ENCODE data around the gene PRKCA.

Gene PRKCA

GRCh38 chr17:66733759-66734158 lies 431.3 kb downstream of the PRKCA start:
- Histone ChIP-seq H4K20me1 (ENCODE audit: control insufficient read depth, insufficient read depth, low read depth, low read length) (no peaks in the 10 kb centered on the region), H3K27ac (ENCODE audit: low read depth, low read length) (no peak overlapping the region), H3K9me2 (replicated peaks; ENCODE audit: control insufficient read depth, low read length) (no peaks in the 10 kb centered on the region), H3K9me3 (ENCODE audit: control insufficient read depth, insufficient read depth, low read length) (no peaks in the 10 kb centered on the region), H3K4me2 (ENCODE audit: low read length) (no peak overlapping the region), H3K27me3 (ENCODE audit: control insufficient read depth, low read length) (no peaks in the 10 kb centered on the region), H3K4me3 (ENCODE audit: low read length) (no peak overlapping the region), H3K79me2 (ENCODE audit: control insufficient read depth, low read length) (no peaks in the 10 kb centered on the region), H3K36me3 (ENCODE audit: control insufficient read depth, low read length) (no peaks in the 10 kb centered on the region), H3K4me1 (ENCODE audit: control insufficient read depth, low read length) (no peaks in the 10 kb centered on the region; the same call in 1 of the 2 replicates), H3F3A (ENCODE audit: control insufficient read depth, insufficient read depth) (no peaks in the 10 kb centered on the region)
- TF ChIP-seq CTCF (IDR thresholded peaks at IDR 0.05; ENCODE audit: low read depth, low read length, poor library complexity, severe bottlenecking) (no peak), EZH2phosphoT487 (IDR thresholded peaks at IDR 0.05; ENCODE audit: borderline replicate concordance, low read length) (no peak)

GRCh38 chr17:66734186-66734943 lies 432.0 kb downstream of the PRKCA start:
- no peaks in the 10 kb centered on the region for H3K36me3 ChIP-seq (ENCODE audit: control insufficient read depth, low read length)
- H3K4me2 ChIP-seq (ENCODE audit: low read length) = no peak overlapping the region
- no peaks in the 10 kb centered on the region for H3F3A ChIP-seq (ENCODE audit: control insufficient read depth, insufficient read depth)
- no peaks in the 10 kb centered on the region for H3K4me1 ChIP-seq (ENCODE audit: control insufficient read depth, low read length)
- H3K4me3 ChIP-seq (ENCODE audit: low read length) = no peak overlapping the region
- H3K27me3 ChIP-seq (ENCODE audit: control insufficient read depth, low read length) = no peaks in the 10 kb centered on the region
- no peaks in the 10 kb centered on the region for H3K9me2 ChIP-seq (replicated peaks; ENCODE audit: control insufficient read depth, low read length)
- TF ChIP-seq CTCF (IDR thresholded peaks at IDR 0.05; ENCODE audit: low read depth, low read length, poor library complexity, severe bottlenecking) (no peak), EZH2phosphoT487 (IDR thresholded peaks at IDR 0.05; ENCODE audit: borderline replicate concordance, low read length) (no peak)
- H3K9me3 ChIP-seq (ENCODE audit: control insufficient read depth, insufficient read depth, low read length) = no peaks in the 10 kb centered on the region
- H3K79me2 ChIP-seq (ENCODE audit: control insufficient read depth, low read length) = no peaks in the 10 kb centered on the region
- H4K20me1 ChIP-seq (ENCODE audit: control insufficient read depth, insufficient read depth, low read depth, low read length) = no peaks in the 10 kb centered on the region
- H3K27ac ChIP-seq (ENCODE audit: low read depth, low read length) = no peak overlapping the region

GRCh38 chr17:66737524-66737923 lies 435.1 kb downstream of the PRKCA start:
- Histone ChIP-seq H3K27ac (ENCODE audit: low read depth, low read length) (no peak overlapping the region), H3K27me3 (ENCODE audit: control insufficient read depth, low read length) (no peaks in the 10 kb centered on the region), H3K4me2 (ENCODE audit: low read length) (no peak overlapping the region), H3K9me2 (replicated peaks; ENCODE audit: control insufficient read depth, low read length) (no peaks in the 10 kb centered on the region), H3K4me3 (ENCODE audit: low read length) (no peak overlapping the region), H3F3A (ENCODE audit: control insufficient read depth, insufficient read depth) (no peaks in the 10 kb centered on the region), H3K4me1 (ENCODE audit: control insufficient read depth, low read length) (no peaks in the 10 kb centered on the region), H3K36me3 (ENCODE audit: control insufficient read depth, low read length) (no peaks in the 10 kb centered on the region), H3K79me2 (ENCODE audit: control insufficient read depth, low read length) (no peaks in the 10 kb centered on the region), H4K20me1 (ENCODE audit: control insufficient read depth, insufficient read depth, low read depth, low read length) (no peaks in the 10 kb centered on the region), H3K9me3 (ENCODE audit: control insufficient read depth, insufficient read depth, low read length) (no peaks in the 10 kb centered on the region)
- TF ChIP-seq EZH2phosphoT487 (IDR thresholded peaks at IDR 0.05; ENCODE audit: borderline replicate concordance, low read length) (no peak), CTCF (IDR thresholded peaks at IDR 0.05; ENCODE audit: low read depth, low read length, poor library complexity, severe bottlenecking) (no peak)

All from DOHH2 (cell line).